Measurements from ENCODE around the gene KLHL21. TPM values are rescaled to one million over a fixed set of nuclear protein-coding genes. Genes with fewer than 3 reads are reported as not detected.
A peak's percentile ranks its signal among the peaks of the same experiment; 100 is the strongest.

The KLHL21 gene
- total and polyA plus RNA-seq, 4 donors, result 8.7 to 30.4 (median 16.6) TPM

DNA sequence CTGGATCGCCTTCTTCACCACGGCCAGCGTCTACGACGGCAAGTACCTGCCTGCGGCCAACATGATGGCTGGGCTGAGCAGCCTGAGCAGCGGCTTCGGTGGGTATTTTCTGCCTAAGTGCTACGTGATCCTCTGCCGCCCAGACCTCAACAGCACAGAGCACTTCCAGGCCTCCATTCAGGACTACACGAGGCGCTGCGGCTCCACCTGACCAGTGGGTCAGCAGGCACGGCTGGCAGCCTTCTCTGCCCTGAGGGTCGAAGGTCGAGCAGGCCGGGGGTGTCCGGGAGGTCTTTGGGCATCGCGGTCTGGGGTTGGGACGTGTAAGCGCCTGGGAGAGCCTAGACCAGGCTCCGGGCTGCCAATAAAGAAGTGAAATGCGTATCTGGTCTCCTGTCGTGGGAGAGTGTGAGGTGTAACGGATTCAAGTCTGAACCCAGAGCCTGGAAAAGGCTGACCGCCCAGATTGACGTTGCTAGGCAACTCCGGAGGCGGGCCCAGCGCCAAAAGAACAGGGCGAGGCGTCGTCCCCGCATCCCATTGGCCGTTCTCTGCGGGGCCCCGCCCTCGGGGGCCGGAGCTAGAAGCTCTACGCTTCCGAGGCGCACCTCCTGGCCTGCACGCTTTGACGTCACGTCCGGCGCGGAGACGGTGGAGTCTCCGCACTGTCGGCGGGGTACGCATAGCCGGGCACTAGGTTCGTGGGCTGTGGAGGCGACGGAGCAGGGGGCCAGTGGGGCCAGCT is 23.1 kb downstream of the KLHL21 start, which contains the start of gene ZBTB48:
ZBTB48 (plus strand) TSS at position 621 of the 745 bp plus-strand sequence. CDS start 616 bp downstream, outside the sequence.
- peaks cover 18 to 50% (median 38%) of the 10 kb centered on the region in 4 donors for H3K4me1 ChIP-seq (ENCODE audit: control insufficient read depth in 4 of 4, insufficient read depth in 4 of 4, low read length in 3 of 4)
- H3K27ac ChIP-seq (ENCODE audit: low read depth in 1 of 2, low read length in 2 of 2), result peak within 1 kb of the TSS; percentile 88 to 97

More for the DNA sequence above, 23.1 kb downstream of the KLHL21 start, which contains the start of gene ZBTB48:
- TF ChIP-seq EGR1 (IDR thresholded peaks at IDR 0.05; ENCODE audit: low read depth in 2 of 2), result no peak
- TF ChIP-seq HNF4G (IDR thresholded peaks at IDR 0.05), result peak; percentile 16
- TF ChIP-seq, protein P1, sequence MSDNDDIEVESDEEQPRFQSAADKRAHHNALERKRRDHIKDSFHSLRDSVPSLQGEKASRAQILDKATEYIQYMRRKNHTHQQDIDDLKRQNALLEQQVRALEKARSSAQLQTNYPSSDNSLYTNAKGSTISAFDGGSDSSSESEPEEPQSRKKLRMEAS (IDR thresholded peaks at IDR 0.05), result peak; percentile 88
- peak; percentile 75 for TF ChIP-seq NR2F2 (IDR thresholded peaks at IDR 0.05)
- no peak for TF ChIP-seq ZBTB33 (IDR thresholded peaks at IDR 0.05)
- TF ChIP-seq RXRA (IDR thresholded peaks at IDR 0.05), result peak; percentile 62 to 72
- peak; percentile 87 to 89 for TF ChIP-seq HNF4A (conservative IDR thresholded peaks at IDR 0.05)
- peak; percentile 84 for TF ChIP-seq SP1 (IDR thresholded peaks at IDR 0.05)
- TF ChIP-seq JUND (IDR thresholded peaks at IDR 0.05), result no peak
- TF ChIP-seq TAF1 (conservative IDR thresholded peaks at IDR 0.05), result peak; percentile 54
- no peak for TF ChIP-seq FOXA1 (IDR thresholded peaks at IDR 0.05)
- no peak for TF ChIP-seq FOXA2 (IDR thresholded peaks at IDR 0.05)
- peak; percentile 79 to 94 for TF ChIP-seq GABPA (IDR thresholded peaks at IDR 0.05 in 1 of 2, conservative IDR thresholded peaks at IDR 0.05 in 1 of 2)
- peak; percentile 48 for TF ChIP-seq REST (IDR thresholded peaks at IDR 0.05)
- no peak for TF ChIP-seq CTCF (IDR thresholded peaks at IDR 0.05; ENCODE audit: low read depth, low read length, missing input control)
- no peak for TF ChIP-seq ATF3 (IDR thresholded peaks at IDR 0.05)
- peak in 1 of 2 donors; percentile 26 for TF ChIP-seq RAD21 (IDR thresholded peaks at IDR 0.05)
- peak; percentile 62 for TF ChIP-seq YY1 (IDR thresholded peaks at IDR 0.05)
- WGBS, result 14% methylated on average over 58 of the region's 58 CpGs
- DNase-seq (ENCODE audit: low spot score), result peak; percentile 99
- Histone ChIP-seq H3K27me3 (ENCODE audit: control insufficient read depth in 4 of 4, insufficient read depth in 4 of 4, low read length in 3 of 4) (no peaks in the 10 kb centered on the region), H3K4me3 (ENCODE audit: low read depth in 1 of 3, low read length in 3 of 3) (peak within 1 kb of the TSS; percentile 71 to 89 (median 75)), H3K36me3 (ENCODE audit: control insufficient read depth in 4 of 4, insufficient read depth in 3 of 4, low read depth in 1 of 4, low read length in 3 of 4) (no peaks in the 10 kb centered on the region), H3K9ac (ENCODE audit: low read depth in 1 of 2, low read length in 2 of 2) (peak within 1 kb of the TSS; percentile 42 to 72), H3K9me3 (ENCODE audit: control insufficient read depth in 4 of 4, low read length in 3 of 4) (no peaks in the 10 kb centered on the region)
